Epithelial cell of esophagus (primary cell): Measurements from ENCODE around the gene LTF.

Experiments
- DNase-seq: peaks from one replicate; pipeline ENCODE4 v3.0.0; 2010; ENCODE audit warnings: low read depth
- H3K4me3 ChIP-seq: 2 replicates; pipeline ENCODE4 v1.5.1; 2011; ENCODE audit warnings: mild to moderate bottlenecking, low read length, control low read depth
- CTCF ChIP-seq: IDR thresholded peaks from 2 replicates; pipeline ENCODE4 v1.5.1; 2011; ENCODE audit warnings: low read depth, mild to moderate bottlenecking, low read length, control low read depth, inconsistent platforms; ENCODE audit not compliant: insufficient read depth; ENCODE audit errors: missing control alignments

LTF gene

GRCh38 chr3:46463120-46463867, 1.4 kb downstream of the LTF start:
- DNase-seq, result no peak
- no peak for TF ChIP-seq CTCF
- no peak overlapping the region for H3K4me3 ChIP-seq

- no peak for TF ChIP-seq CTCF
- no peak overlapping the region for H3K4me3 ChIP-seq
- DNase-seq, result no peak
Observed at GRCh38 chr3:46462511-46462910, 2.2 kb downstream of the LTF start.

GRCh38 chr3:46462111-46462510, 2.6 kb downstream of the LTF start:
- H3K4me3 ChIP-seq, result no peak overlapping the region
- peak; percentile 24 for DNase-seq
- peak; percentile 28 for TF ChIP-seq CTCF

GRCh38 chr3:46460051-46460450, 4.7 kb downstream of the LTF start:
- H3K4me3 ChIP-seq, result no peak overlapping the region
- TF ChIP-seq CTCF, result no peak
- peak; percentile 56 for DNase-seq

- no peak overlapping the region for H3K4me3 ChIP-seq
- no peak for TF ChIP-seq CTCF
- DNase-seq, result no peak
Observed at GRCh38 chr3:46456118-46456517, 8.6 kb downstream of the LTF start.

- no peak overlapping the region for H3K4me3 ChIP-seq
- DNase-seq, result no peak
- TF ChIP-seq CTCF, result no peak
Observed at GRCh38 chr3:46455231-46456115, 9.2 kb downstream of the LTF start.

- no peak for DNase-seq
- TF ChIP-seq CTCF, result no peak
- no peak overlapping the region for H3K4me3 ChIP-seq
Observed at GRCh38 chr3:46454606-46455005, 10.1 kb downstream of the LTF start.
